OCI-LY1 (cell line): ENCODE results near the gene PRRC2B.

Source experiments
- EZH2 ChIP-seq: fragments of 200-600 bp; sonication (generic), shearing (Covaris generic); IDR thresholded peaks from 2 replicates; pipeline ENCODE4 v1.8.0; 2017; ENCODE audit warnings: borderline replicate concordance, mixed run types, mild to moderate bottlenecking, antibody characterized with exemption, low read length, moderate library complexity, mixed read lengths
- TF ChIP-seq, protein P1 (sequence below): fragments of 200-600 bp; sonication (generic), shearing (Covaris generic); IDR thresholded peaks from 2 replicates; pipeline ENCODE4 v1.5.1; 2017; ENCODE audit warnings: mild to moderate bottlenecking, antibody characterized with exemption, low read length, moderate library complexity, mixed read lengths

DNA sequence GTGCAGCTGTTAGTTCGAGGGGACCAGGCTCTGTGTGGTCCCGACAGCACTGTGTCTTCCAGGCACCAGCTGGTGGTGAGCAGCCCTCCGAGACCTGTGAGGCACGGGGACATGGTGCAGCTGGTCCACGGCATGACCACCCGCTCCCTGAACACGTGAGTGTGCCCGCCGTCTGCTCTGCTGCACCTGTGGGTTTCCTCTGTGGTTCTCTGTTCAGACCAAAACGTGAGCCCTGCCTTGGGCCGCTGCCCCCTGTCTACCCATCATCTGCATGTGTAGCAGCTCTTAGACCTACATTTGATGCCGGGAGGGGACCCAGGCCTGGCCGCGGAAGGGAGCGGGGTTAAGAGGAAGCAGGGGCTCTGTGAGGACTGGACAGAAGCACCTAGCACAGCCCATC, 119.3 kb downstream of the PRRC2B start:
- TF ChIP-seq, protein P1, sequence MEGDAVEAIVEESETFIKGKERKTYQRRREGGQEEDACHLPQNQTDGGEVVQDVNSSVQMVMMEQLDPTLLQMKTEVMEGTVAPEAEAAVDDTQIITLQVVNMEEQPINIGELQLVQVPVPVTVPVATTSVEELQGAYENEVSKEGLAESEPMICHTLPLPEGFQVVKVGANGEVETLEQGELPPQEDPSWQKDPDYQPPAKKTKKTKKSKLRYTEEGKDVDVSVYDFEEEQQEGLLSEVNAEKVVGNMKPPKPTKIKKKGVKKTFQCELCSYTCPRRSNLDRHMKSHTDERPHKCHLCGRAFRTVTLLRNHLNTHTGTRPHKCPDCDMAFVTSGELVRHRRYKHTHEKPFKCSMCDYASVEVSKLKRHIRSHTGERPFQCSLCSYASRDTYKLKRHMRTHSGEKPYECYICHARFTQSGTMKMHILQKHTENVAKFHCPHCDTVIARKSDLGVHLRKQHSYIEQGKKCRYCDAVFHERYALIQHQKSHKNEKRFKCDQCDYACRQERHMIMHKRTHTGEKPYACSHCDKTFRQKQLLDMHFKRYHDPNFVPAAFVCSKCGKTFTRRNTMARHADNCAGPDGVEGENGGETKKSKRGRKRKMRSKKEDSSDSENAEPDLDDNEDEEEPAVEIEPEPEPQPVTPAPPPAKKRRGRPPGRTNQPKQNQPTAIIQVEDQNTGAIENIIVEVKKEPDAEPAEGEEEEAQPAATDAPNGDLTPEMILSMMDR, result no peak
- TF ChIP-seq EZH2, result no peak
